GM12801 (cell line): ENCODE measurements around the gene LANCL2.

Experiments used
- CTCF ChIP-seq: IDR thresholded peaks from one replicate; pipeline ENCODE4 v1.5.1; 2011; ENCODE audit warnings: control low read depth; ENCODE audit not compliant: insufficient read length; ENCODE audit errors: extremely low read depth

LANCL2 gene

GRCh38 chr7:55339033-55340000 lies 25.8 kb upstream of the LANCL2 start:
- no peak for TF ChIP-seq CTCF

- no peak for TF ChIP-seq CTCF
Observed at GRCh38 chr7:55342216-55342871, 22.8 kb upstream of the LANCL2 start.

- TF ChIP-seq CTCF: no peak
Observed at GRCh38 chr7:55343002-55343781, 21.9 kb upstream of the LANCL2 start.

- no peak for TF ChIP-seq CTCF
Observed at GRCh38 chr7:55343860-55344606, 21.1 kb upstream of the LANCL2 start.

GRCh38 chr7:55344840-55345239 lies 20.3 kb upstream of the LANCL2 start:
- no peak for TF ChIP-seq CTCF

- no peak for TF ChIP-seq CTCF
Observed at GRCh38 chr7:55345292-55345691, 19.8 kb upstream of the LANCL2 start.
